H1 (cell line): Measurements from ENCODE around the gene LIFR. TPM values are rescaled to one million over a fixed set of nuclear protein-coding genes. Genes with fewer than 3 reads are reported as not detected.

Source experiments
- CTCF ChIA-PET: fragments of 300-600 bp; sonication (Branson Sonifier 250); formaldehyde crosslinking; loops from one replicate; lab custom pipeline; 2021; ENCODE audit not compliant: partially characterized antibody; lab: Charles Lee
- POLR2A ChIA-PET: fragments of 300-600 bp; sonication (Branson Sonifier 250); formaldehyde crosslinking; loops from one replicate; lab custom pipeline; 2021; ENCODE audit warnings: inconsistent platforms; ENCODE audit not compliant: partially characterized antibody; lab: Charles Lee
- DNase-seq, 2 experiments: peaks; one replicate each; pipeline versions ENCODE4 v3.0.0 to v3.0.0-alpha.2; 2010 to 2022; ENCODE audit warnings: low spot score in 2 of 2, low read depth in 1 of 2, mixed read lengths in 1 of 2
- FAIRE-seq: peaks from 2 replicates; lab custom pipeline; 2011; peaks lifted over from hg19 to GRCh38; lab: Jason Lieb, UNC
- H2AFZ ChIP-seq: 2 replicates; pipeline ENCODE4 v1.8.1; 2012; ENCODE audit warnings: low read length, inconsistent platforms
- H2AK5ac ChIP-seq: 2 replicates; pipeline ENCODE4 v1.6.1; 2013; ENCODE audit warnings: low read depth, low read length
- H2BK120ac ChIP-seq: replicated peaks from 2 replicates; pipeline ENCODE3; 2013; ENCODE audit warnings: low read depth, low read length, inconsistent platforms
- H2BK12ac ChIP-seq: 2 replicates; pipeline ENCODE4 v1.6.1; 2013; ENCODE audit warnings: low read depth, low read length
- H2BK15ac ChIP-seq: 2 replicates; pipeline ENCODE4 v1.6.1; 2013; ENCODE audit warnings: low read length
- H2BK20ac ChIP-seq: 2 replicates; pipeline ENCODE4 v1.6.1; 2013; ENCODE audit warnings: low read length
- H2BK5ac ChIP-seq: 2 replicates; pipeline ENCODE4 v1.6.1; 2013; ENCODE audit warnings: low read depth, low read length
- H3K14ac ChIP-seq: 2 replicates; pipeline ENCODE4 v1.6.1; 2013; ENCODE audit warnings: inconsistent platforms; ENCODE audit not compliant: insufficient read length
- H3K18ac ChIP-seq: 2 replicates; pipeline ENCODE4 v1.6.1; 2013; ENCODE audit warnings: low read length; ENCODE audit errors: extremely low read depth
- H3K23ac ChIP-seq: 2 replicates; pipeline ENCODE4 v1.6.1; 2013; ENCODE audit warnings: inconsistent platforms; ENCODE audit not compliant: insufficient read length
- H3K23me2 ChIP-seq: 2 replicates; pipeline ENCODE4 v1.6.1; 2013; ENCODE audit warnings: low read depth, low read length
- H3K27ac ChIP-seq: 2 replicates; pipeline ENCODE4 v1.6.1; 2011; ENCODE audit warnings: low read depth, low read length, inconsistent platforms
- H3K27me3 ChIP-seq, 4 experiments: replicated peaks in 1 of 4; 1 replicate in 1 of 4; 2 replicates in 3 of 4; pipeline versions ENCODE4 v1.6.1 to v1.8.1; 2011 to 2013; ENCODE audit warnings: low read length in 3 of 4, mild to moderate bottlenecking in 3 of 4, inconsistent platforms in 2 of 4, mixed read lengths in 2 of 4, moderate library complexity in 1 of 4; ENCODE audit not compliant: control insufficient read depth in 3 of 4, insufficient read depth in 3 of 4; ENCODE audit errors: extremely low read depth in 1 of 4
- H3K36me3 ChIP-seq, 4 experiments: 2 replicates each; pipeline versions ENCODE4 v1.6.1 to v1.8.1; 2011 to 2013; ENCODE audit warnings: mild to moderate bottlenecking in 4 of 4, low read length in 3 of 4, moderate library complexity in 2 of 4, control low read depth in 1 of 4, inconsistent platforms in 1 of 4; ENCODE audit not compliant: insufficient read depth in 4 of 4, control insufficient read depth in 2 of 4
- H3K4ac ChIP-seq: replicated peaks from 2 replicates; pipeline ENCODE3; 2013; ENCODE audit warnings: low read length, low read depth, mixed read lengths, inconsistent platforms; ENCODE audit not compliant: insufficient read length
- H3K4me1 ChIP-seq, 4 experiments: replicated peaks in 1 of 4; 1 replicate in 1 of 4; 2 replicates in 3 of 4; pipeline versions ENCODE4 v1.6.1 to v1.8.1; 2011 to 2013; ENCODE audit warnings: low read length in 3 of 4, inconsistent platforms in 2 of 4, mixed read lengths in 1 of 4; ENCODE audit not compliant: insufficient read depth in 4 of 4, control insufficient read depth in 3 of 4
- H3K4me2 ChIP-seq, 2 experiments: 2 replicates each; pipeline versions ENCODE4 v1.6.1 to v1.8.1; 2011 to 2013; ENCODE audit warnings: low read depth in 2 of 2, low read length in 2 of 2, control low read depth in 1 of 2, inconsistent platforms in 1 of 2, mild to moderate bottlenecking in 1 of 2; ENCODE audit not compliant: insufficient read depth in 1 of 2
- H3K4me3 ChIP-seq, 4 experiments: fragments of 200-600, 300-600 bp in 1 of 4; sonication (generic), shearing (Covaris generic), sonication (Bioruptor Twin) in 1 of 4; 2 replicates each; pipeline versions ENCODE4 v1.5.1 to v1.8.1; 2011 to 2016; ENCODE audit warnings: low read length in 4 of 4, low read depth in 3 of 4, control low read depth in 2 of 4, inconsistent platforms in 2 of 4, mild to moderate bottlenecking in 2 of 4, mixed read lengths in 1 of 4, moderate library complexity in 1 of 4; ENCODE audit not compliant: insufficient read depth in 2 of 4; ENCODE audit errors: extremely low read depth in 1 of 4
- H3K56ac ChIP-seq: replicated peaks from 2 replicates; pipeline ENCODE3; 2013; ENCODE audit warnings: low read depth, mild to moderate bottlenecking, mixed read lengths, low read length, inconsistent platforms; ENCODE audit not compliant: insufficient read length
- H3K79me1 ChIP-seq: 2 replicates; pipeline ENCODE4 v1.6.1; 2013; ENCODE audit warnings: low read depth, low read length, control low read depth
- H3K79me2 ChIP-seq, 2 experiments: 2 replicates each; pipeline versions ENCODE4 v1.6.1 to v1.8.1; 2012 to 2013; ENCODE audit warnings: low read length in 2 of 2, mild to moderate bottlenecking in 2 of 2, inconsistent platforms in 1 of 2; ENCODE audit not compliant: insufficient read depth in 2 of 2, control insufficient read depth in 1 of 2
- H3K9ac ChIP-seq, 4 experiments: replicated peaks in 1 of 4; 1 replicate in 1 of 4; 2 replicates in 3 of 4; pipeline versions ENCODE4 v1.6.1 to v1.8.1; 2011 to 2013; ENCODE audit warnings: low read depth in 3 of 4, low read length in 3 of 4, control low read depth in 2 of 4, mild to moderate bottlenecking in 2 of 4, moderate library complexity in 2 of 4, inconsistent platforms in 1 of 4; ENCODE audit errors: extremely low read depth in 1 of 4
- H3K9me3 ChIP-seq, 2 experiments: 2 replicates each; pipeline versions ENCODE4 v1.6.1 to v1.8.1; 2012 to 2013; ENCODE audit warnings: mild to moderate bottlenecking in 2 of 2, moderate library complexity in 2 of 2, control low read depth in 1 of 2, inconsistent platforms in 1 of 2, low read depth in 1 of 2, low read length in 1 of 2, mixed read lengths in 1 of 2; ENCODE audit not compliant: insufficient read depth in 2 of 2
- H4K20me1 ChIP-seq, 2 experiments: replicated peaks in 1 of 2; 2 replicates each; pipeline versions ENCODE3 to v1.8.1; 2011 to 2013; ENCODE audit warnings: inconsistent platforms in 2 of 2, low read length in 2 of 2, mild to moderate bottlenecking in 1 of 2; ENCODE audit not compliant: insufficient read depth in 2 of 2, control insufficient read depth in 1 of 2
- H4K5ac ChIP-seq: 2 replicates; pipeline ENCODE4 v1.6.1; 2013; ENCODE audit warnings: low read length, low read depth, mixed read lengths, inconsistent platforms; ENCODE audit not compliant: insufficient read length
- H4K8ac ChIP-seq: 2 replicates; pipeline ENCODE4 v1.8.0; 2013; ENCODE audit warnings: mild to moderate bottlenecking, moderate library complexity, low read length, inconsistent platforms; ENCODE audit not compliant: insufficient read depth; ENCODE audit errors: extremely low read depth
- H4K91ac ChIP-seq: replicated peaks from 2 replicates; pipeline ENCODE3; 2013; ENCODE audit warnings: low read length, mixed read lengths, inconsistent platforms; ENCODE audit not compliant: insufficient read length
- BCL11A ChIP-seq, 2 experiments: IDR thresholded peaks; one replicate each; pipeline ENCODE4 v1.6.1; 2011; ENCODE audit warnings: low read depth in 2 of 2, low read length in 2 of 2, mild to moderate bottlenecking in 2 of 2
- RAD21 ChIP-seq, 2 experiments: IDR thresholded peaks in 1 of 2; conservative IDR thresholded peaks in 1 of 2; 2 replicates each; pipeline ENCODE4 v1.6.1; 2011; ENCODE audit warnings: low read depth in 2 of 2, low read length in 2 of 2, improper control_type of control experiment in 1 of 2, inconsistent platforms in 1 of 2, mild to moderate bottlenecking in 1 of 2, moderate library complexity in 1 of 2
- WGBS, 2 experiments: shearing (Covaris generic) in 1 of 2; methylation state at CpG; one replicate each; pipeline versions ENCODE4 v1.1.6 to v1.1.7; 2013 to 2015; ENCODE audit warnings: low lambda C conversion rate in 2 of 2, mixed read lengths in 2 of 2, inconsistent platforms in 1 of 2, low coverage in 1 of 2, missing lambda C conversion rate in 1 of 2; ENCODE audit not compliant: insufficient replicate concordance in 2 of 2, insufficient coverage in 1 of 2, insufficient read length in 1 of 2; ENCODE audit errors: extremely low coverage in 1 of 2, missing lambda C conversion rate in 1 of 2; 5-methylcytosine and 5-hydroxymethylcytosine counted together
- polyA plus RNA-seq, 7 experiments: library from polyadenylated mRNA; depleted of rRNA in 3 of 7; stranded (reverse) in 5 of 7; unstranded in 2 of 7; fragments of >200 nt in 5 of 7; fragments of 200-250 nt in 2 of 7; gene quantifications; 1 replicate in 5 of 7; 2 replicates in 1 of 7; 4 replicates in 1 of 7; pipeline versions ENCODE4 v1.2.1 to v1.2.3, GENCODE V29; 2011 to 2013; ENCODE audit warnings: missing spikeins in 2 of 7, mixed read lengths in 2 of 7
- total RNA-seq: library from RNA; stranded (reverse); fragmentation: NEBNext Ultra II Directional; extraction: Animal tissue kit (Norgen Biotek cat#: 25700); gene quantifications from 2 replicates; pipeline ENCODE4 v1.2.1, GENCODE V29; 2021
- TF ChIP-seq, protein P1 (sequence below): IDR thresholded peaks from 2 replicates; pipeline ENCODE4 v1.6.1; 2012; ENCODE audit warnings: low read length, inconsistent platforms
- TF ChIP-seq, protein P2 (sequence below), 3 experiments: IDR thresholded peaks; 1 replicate in 2 of 3; 2 replicates in 1 of 3; pipeline versions ENCODE4 v1.5.1 to v1.6.1; 2011; ENCODE audit warnings: low read length in 3 of 3, mild to moderate bottlenecking in 3 of 3, inconsistent platforms in 2 of 3, low read depth in 1 of 3, moderate library complexity in 1 of 3; ENCODE audit not compliant: insufficient read depth in 1 of 3; ENCODE audit errors: control extremely low read depth in 1 of 3

LIFR gene
- total and polyA plus RNA-seq, 2 of the 8 experiments (the other 6 are each of a cell fraction or from before 2014, with no cell fraction given), result 2.0 to 18.9 TPM

DNA sequence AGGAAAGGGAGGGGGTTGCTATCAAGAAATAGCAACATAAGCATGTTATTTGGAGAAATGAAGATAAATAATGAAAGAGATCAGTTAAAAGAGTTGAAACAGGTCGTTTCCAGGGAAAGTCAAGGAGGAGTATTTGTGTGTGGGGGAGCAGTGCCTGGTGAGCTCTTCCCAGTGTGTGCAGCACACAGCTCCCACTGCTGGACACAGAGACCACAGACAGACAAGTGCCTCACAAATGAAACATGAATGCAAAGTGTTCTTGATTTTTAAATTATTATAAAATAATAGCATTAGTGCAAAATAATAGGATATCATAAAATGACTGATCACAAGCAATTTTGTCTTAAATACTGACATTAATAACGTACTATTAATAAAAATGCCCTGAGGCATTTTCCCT is 40.8 kb downstream of the LIFR start:
- Histone ChIP-seq H4K5ac (no peak overlapping the region), H3K9ac (no peak overlapping the region), H2AK5ac (no peak overlapping the region), H3K56ac (no peak overlapping the region), H2BK5ac (no peak overlapping the region), H3K23me2 (no peaks in the 10 kb centered on the region), H2BK12ac (no peak overlapping the region), H3K14ac (no peak overlapping the region), H3K79me2 (no peaks in the 10 kb centered on the region), H2BK120ac (no peak overlapping the region), H3K4me3 (no peak overlapping the region), H3K4me1 (no peaks in the 10 kb centered on the region), H3K27ac (no peak overlapping the region), H3K4me2 (no peak overlapping the region), H3K36me3 (peaks cover 0 to 3% (median 0%) of the 10 kb centered on the region in 4 experiments; a peak in 1 of 8 replicates), H3K9me3 (no peaks in the 10 kb centered on the region), H2BK15ac (no peak overlapping the region), H2AFZ (no peak overlapping the region), H3K27me3 (no peaks in the 10 kb centered on the region), H4K8ac (no peak overlapping the region), H3K79me1 (no peaks in the 10 kb centered on the region), H3K4ac (no peak overlapping the region), H4K20me1 (no peaks in the 10 kb centered on the region), H3K18ac (no peak overlapping the region), H3K23ac (no peak overlapping the region), H4K91ac (no peak overlapping the region), H2BK20ac (no peak overlapping the region)
- ChIA-PET POLR2A (no interaction called here), CTCF (interaction anchor here (0.6 to 1.7 kb wide), 5 partner anchors 8 to 179 kb away, joined by 3 to 9 read pairs (median 5); no protein-coding TSS in a partner anchor)
- FAIRE-seq (no peak), DNase-seq (no peak)
- TF ChIP-seq, protein P1, sequence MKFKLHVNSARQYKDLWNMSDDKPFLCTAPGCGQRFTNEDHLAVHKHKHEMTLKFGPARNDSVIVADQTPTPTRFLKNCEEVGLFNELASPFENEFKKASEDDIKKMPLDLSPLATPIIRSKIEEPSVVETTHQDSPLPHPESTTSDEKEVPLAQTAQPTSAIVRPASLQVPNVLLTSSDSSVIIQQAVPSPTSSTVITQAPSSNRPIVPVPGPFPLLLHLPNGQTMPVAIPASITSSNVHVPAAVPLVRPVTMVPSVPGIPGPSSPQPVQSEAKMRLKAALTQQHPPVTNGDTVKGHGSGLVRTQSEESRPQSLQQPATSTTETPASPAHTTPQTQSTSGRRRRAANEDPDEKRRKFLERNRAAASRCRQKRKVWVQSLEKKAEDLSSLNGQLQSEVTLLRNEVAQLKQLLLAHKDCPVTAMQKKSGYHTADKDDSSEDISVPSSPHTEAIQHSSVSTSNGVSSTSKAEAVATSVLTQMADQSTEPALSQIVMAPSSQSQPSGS, result no peak
- TF ChIP-seq RAD21 (IDR thresholded peaks at IDR 0.05 in 1 of 2, conservative IDR thresholded peaks at IDR 0.05 in 1 of 2; ENCODE audit: low read depth in 2 of 2, low read length in 2 of 2), result peak in 1 of 2 experiments; percentile 20; a peak in 1 of 4 replicates
- TF ChIP-seq, protein P2, sequence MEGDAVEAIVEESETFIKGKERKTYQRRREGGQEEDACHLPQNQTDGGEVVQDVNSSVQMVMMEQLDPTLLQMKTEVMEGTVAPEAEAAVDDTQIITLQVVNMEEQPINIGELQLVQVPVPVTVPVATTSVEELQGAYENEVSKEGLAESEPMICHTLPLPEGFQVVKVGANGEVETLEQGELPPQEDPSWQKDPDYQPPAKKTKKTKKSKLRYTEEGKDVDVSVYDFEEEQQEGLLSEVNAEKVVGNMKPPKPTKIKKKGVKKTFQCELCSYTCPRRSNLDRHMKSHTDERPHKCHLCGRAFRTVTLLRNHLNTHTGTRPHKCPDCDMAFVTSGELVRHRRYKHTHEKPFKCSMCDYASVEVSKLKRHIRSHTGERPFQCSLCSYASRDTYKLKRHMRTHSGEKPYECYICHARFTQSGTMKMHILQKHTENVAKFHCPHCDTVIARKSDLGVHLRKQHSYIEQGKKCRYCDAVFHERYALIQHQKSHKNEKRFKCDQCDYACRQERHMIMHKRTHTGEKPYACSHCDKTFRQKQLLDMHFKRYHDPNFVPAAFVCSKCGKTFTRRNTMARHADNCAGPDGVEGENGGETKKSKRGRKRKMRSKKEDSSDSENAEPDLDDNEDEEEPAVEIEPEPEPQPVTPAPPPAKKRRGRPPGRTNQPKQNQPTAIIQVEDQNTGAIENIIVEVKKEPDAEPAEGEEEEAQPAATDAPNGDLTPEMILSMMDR (IDR thresholded peaks at IDR 0.05; ENCODE audit: control extremely low read depth in 1 of 3, insufficient read depth in 1 of 3, low read depth in 1 of 3, low read length in 3 of 3), result peak in 2 of 3 experiments; percentile 14 to 20; a peak in 3 of 4 replicates
- no peak for TF ChIP-seq BCL11A (IDR thresholded peaks at IDR 0.05; ENCODE audit: low read depth in 2 of 2, low read length in 2 of 2)
- 86% methylated on average over 2 of the region's 2 CpGs; no CpG with 5 or more reads in 1 of the 2 experiments for WGBS, 2 experiments
